ENCODE data around the gene NLRP7. TPM values are rescaled to one million over a fixed set of nuclear protein-coding genes. Genes with fewer than 3 reads are reported as not detected.
A peak's percentile ranks its signal among the peaks of the same experiment; 100 is the strongest.
"Not testable (repeated sequence)": the region's sequence is repeated elsewhere in the genome, so short reads cannot be mapped to it uniquely, and the experiment has no call there.

NLRP7 gene
- total and polyA plus RNA-seq, 2 of the 13 experiments (the other 11 are each of a cell fraction or from before 2014, with no cell fraction given): not detected

DNA sequence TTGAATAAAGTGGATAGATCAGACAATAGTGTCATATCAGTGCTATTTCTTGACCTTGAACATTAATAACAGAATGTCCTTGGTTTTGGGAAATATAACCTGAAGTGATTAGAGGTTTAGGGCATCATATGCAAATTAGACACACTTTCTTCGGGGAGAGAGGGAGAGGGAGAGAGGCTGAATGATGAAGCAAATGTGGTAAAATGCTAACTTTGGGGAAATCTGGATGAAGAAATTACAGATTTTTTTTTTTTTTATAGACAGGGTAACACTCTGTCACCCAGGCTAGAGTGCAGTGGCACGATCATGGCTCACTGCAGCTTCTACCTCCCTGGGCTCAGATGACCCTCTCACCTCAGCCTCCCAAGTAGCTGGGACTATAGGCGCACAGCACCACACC, 45.3 kb downstream of the NLRP7 start:
- Histone ChIP-seq H3K4me3 (replicated peaks in 1 of 3; ENCODE audit: insufficient read depth in 1 of 3, low read depth in 2 of 3, low read length in 3 of 3) (no peak overlapping the region), H3K9me3 (ENCODE audit: low read length) (no peaks in the 10 kb centered on the region), H4K20me1 (ENCODE audit: insufficient read depth, low read length) (no peaks in the 10 kb centered on the region), H3K9ac (ENCODE audit: insufficient read depth, low read depth, low read length) (no peak overlapping the region), H2AFZ (ENCODE audit: low read length) (no peak overlapping the region), H3K27me3 (ENCODE audit: control insufficient read depth in 1 of 2, insufficient read depth in 2 of 2, low read length in 2 of 2) (peaks cover 2 to 16% of the 10 kb centered on the region in 2 experiments; a peak in 2 of 5 replicates), H3K27ac (ENCODE audit: extremely low read length, insufficient read depth, low read length) (no peak overlapping the region), H3K4me2 (ENCODE audit: low read depth, low read length) (no peak overlapping the region), H3K79me2 (ENCODE audit: insufficient read depth, low read length) (no peaks in the 10 kb centered on the region), H3K4me1 (ENCODE audit: insufficient read depth, low read length) (no peaks in the 10 kb centered on the region), H3K36me3 (replicated peaks in 1 of 2; ENCODE audit: control insufficient read depth in 1 of 2, insufficient read depth in 2 of 2, low read length in 2 of 2) (no peaks in the 10 kb centered on the region)
- ChIA-PET CTCF (ENCODE audit: low intra/inter-chr PET ratio, low total read pairs) (no interaction called here), POLR2A (no interaction called here)
- DNase-seq (ENCODE audit: low spot score) (no peak), FAIRE-seq (no peak), ATAC-seq (no peak)
- intact Hi-C loops (cut with micrococcal nuclease; ENCODE audit: unreplicated experiment) (no loop called here), in situ Hi-C loops (cut with HindIII; ENCODE audit: extremely low pct_ligation_motif_present, low pct_unique_long_range_greater_than_20kb) (no loop called here)
- WGBS (ENCODE audit: low lambda C conversion rate): 1% methylated on average over 3 of the region's 3 CpGs
- BruUV-seq (replicated peaks): no TSS peak
- no peak for TF ChIP-seq CBX1 (IDR thresholded peaks at IDR 0.05; ENCODE audit: low read depth)
- no peak for TF ChIP-seq MEIS1 (CRISPR knock-in tag; IDR thresholded peaks at IDR 0.05; ENCODE audit: borderline replicate concordance)
- no peak for TF ChIP-seq ZNF224 (CRISPR knock-in tag; IDR thresholded peaks at IDR 0.05)

DNA sequence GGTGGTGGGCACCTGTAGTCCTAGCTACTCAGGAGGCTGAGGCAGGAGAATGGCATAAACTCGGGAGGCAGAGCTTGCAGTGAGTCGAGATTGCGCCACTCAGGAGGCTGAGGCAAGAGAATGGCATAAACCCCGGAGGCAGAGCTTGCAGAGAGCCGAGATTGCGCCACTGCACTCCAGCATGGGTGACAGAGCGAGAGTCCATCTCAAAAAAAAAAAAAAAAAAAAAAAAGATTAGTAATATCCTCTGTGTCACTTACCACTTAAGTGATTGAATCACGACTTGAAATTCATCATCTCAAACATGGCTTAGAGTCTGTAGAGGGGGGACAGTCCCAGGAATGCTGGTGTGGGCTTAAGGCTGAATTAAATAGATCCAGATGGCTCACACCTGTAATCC, 46.2 kb downstream of the NLRP7 start:
- intact Hi-C loops (cut with micrococcal nuclease; ENCODE audit: unreplicated experiment); H3K4me1 ChIP-seq (ENCODE audit: insufficient read depth, low read length); H2AFZ ChIP-seq (ENCODE audit: low read length); ATAC-seq; in situ Hi-C loops (cut with HindIII; ENCODE audit: extremely low pct_ligation_motif_present, low pct_unique_long_range_greater_than_20kb); H3K9me3 ChIP-seq (ENCODE audit: low read length); H3K27ac ChIP-seq (ENCODE audit: extremely low read length, insufficient read depth, low read length); H4K20me1 ChIP-seq (ENCODE audit: insufficient read depth, low read length); H3K9ac ChIP-seq (ENCODE audit: insufficient read depth, low read depth, low read length); FAIRE-seq; H3K36me3 ChIP-seq (replicated peaks in 1 of 2; ENCODE audit: control insufficient read depth in 1 of 2, insufficient read depth in 2 of 2, low read length in 2 of 2); H3K4me2 ChIP-seq (ENCODE audit: low read depth, low read length); H3K79me2 ChIP-seq (ENCODE audit: insufficient read depth, low read length); CTCF ChIA-PET (ENCODE audit: low intra/inter-chr PET ratio, low total read pairs); H3K4me3 ChIP-seq (replicated peaks in 1 of 3; ENCODE audit: insufficient read depth in 1 of 3, low read depth in 2 of 3, low read length in 3 of 3); BruUV-seq (replicated peaks); POLR2A ChIA-PET; DNase-seq (ENCODE audit: low spot score): not testable (repeated sequence)
- peak; percentile 50; the same call in 1 of the 2 replicates for TF ChIP-seq CEBPB (IDR thresholded peaks at IDR 0.05; ENCODE audit: borderline replicate concordance, low read depth, low read length)
- WGBS (ENCODE audit: low lambda C conversion rate): 3% methylated on average over 8 of the region's 8 CpGs
- H3K27me3 ChIP-seq (ENCODE audit: control insufficient read depth in 1 of 2, insufficient read depth in 2 of 2, low read length in 2 of 2): peaks cover 0 to 11% of the 10 kb centered on the region in 2 experiments; a peak in 2 of 5 replicates
